Loucy (cell line): ENCODE data around the gene ULK3.

Experiments
- H2AFZ ChIP-seq: fragments of 200-600 bp; sonication (generic); 2 replicates; pipeline ENCODE4 v1.6.0; 2016; ENCODE audit warnings: antibody characterized with exemption, mild to moderate bottlenecking, low read length, moderate library complexity
- H3F3A ChIP-seq: fragments of 200-600 bp; 2 replicates; pipeline ENCODE4 v1.6.0; 2016; ENCODE audit warnings: antibody characterized with exemption, low read depth, mild to moderate bottlenecking
- H3K27me3 ChIP-seq: fragments of 200-600 bp; sonication (generic); 2 replicates; pipeline ENCODE4 v1.6.1; 2014; ENCODE audit warnings: low read length, mild to moderate bottlenecking; ENCODE audit not compliant: insufficient read depth, poor library complexity, severe bottlenecking
- H3K36me3 ChIP-seq: fragments of 200-600 bp; sonication (generic); 2 replicates; pipeline ENCODE4 v1.6.1; 2016; ENCODE audit warnings: low read length; ENCODE audit not compliant: insufficient read depth
- H3K4me1 ChIP-seq: fragments of 200-600 bp; sonication (generic); 2 replicates; pipeline ENCODE4 v1.5.1; 2014; ENCODE audit warnings: low read length, mild to moderate bottlenecking; ENCODE audit not compliant: insufficient read depth, poor library complexity, severe bottlenecking
- H3K4me2 ChIP-seq: fragments of 200-600 bp; sonication (generic); 2 replicates; pipeline ENCODE4 v1.6.0; 2014; ENCODE audit warnings: antibody characterized with exemption, low read length, low read depth, mild to moderate bottlenecking; ENCODE audit not compliant: poor library complexity, severe bottlenecking
- H3K4me3 ChIP-seq: fragments of 200-600 bp; sonication (generic); 2 replicates; pipeline ENCODE4 v1.5.1; 2014; ENCODE audit warnings: low read length, mild to moderate bottlenecking, mixed read lengths; ENCODE audit not compliant: poor library complexity, severe bottlenecking
- H3K79me2 ChIP-seq: fragments of 200-600 bp; sonication (generic); 2 replicates; pipeline ENCODE4 v1.6.1; 2014; ENCODE audit warnings: low read length; ENCODE audit not compliant: insufficient read depth
- H3K9ac ChIP-seq: fragments of 200-600 bp; sonication (generic); 2 replicates; pipeline ENCODE4 v1.6.0; 2014; ENCODE audit warnings: mild to moderate bottlenecking, low read depth, low read length, moderate library complexity; ENCODE audit not compliant: poor library complexity, severe bottlenecking
- H3K9me2 ChIP-seq: fragments of 200-600 bp; sonication (generic); replicated peaks from 2 replicates; pipeline ENCODE4 v1.6.1; 2016; ENCODE audit warnings: low read depth, low read length, mixed read lengths
- H3K9me3 ChIP-seq: fragments of 200-600 bp; sonication (generic); 2 replicates; pipeline ENCODE4 v1.6.1; 2014; ENCODE audit warnings: mild to moderate bottlenecking, antibody characterized with exemption, low read length, low read depth; ENCODE audit not compliant: insufficient read depth
- H4K20me1 ChIP-seq: fragments of 200-600 bp; sonication (generic); 2 replicates; pipeline ENCODE4 v1.6.0; 2014; ENCODE audit warnings: antibody characterized with exemption, low read length, mild to moderate bottlenecking; ENCODE audit not compliant: insufficient read depth, poor library complexity, severe bottlenecking
- CTCF ChIP-seq: fragments of 200-600 bp; sonication (generic); conservative IDR thresholded peaks from 2 replicates; pipeline ENCODE4 v1.5.1; 2014; ENCODE audit warnings: mild to moderate bottlenecking, antibody characterized with exemption, low read length
- EZH2phosphoT487 ChIP-seq: fragments of 200-600 bp; IDR thresholded peaks from 2 replicates; pipeline ENCODE4 v1.6.1; 2018; ENCODE audit warnings: antibody characterized with exemption, mild to moderate bottlenecking, moderate library complexity, borderline replicate concordance

Gene ULK3

GRCh38 chr15:74828835-74829234 is 14.1 kb downstream of the ULK3 start:
- H3K27me3 ChIP-seq = no peaks in the 10 kb centered on the region
- H4K20me1 ChIP-seq = no peaks in the 10 kb centered on the region
- H3K9me3 ChIP-seq = no peaks in the 10 kb centered on the region
- H3K9ac ChIP-seq = no peak overlapping the region
- peaks cover 10% of the 10 kb centered on the region for H3K4me1 ChIP-seq
- TF ChIP-seq CTCF (no peak), EZH2phosphoT487 (no peak)
- no peaks in the 10 kb centered on the region for H3K9me2 ChIP-seq
- H3K36me3 ChIP-seq = no peaks in the 10 kb centered on the region
- no peak overlapping the region for H3K4me2 ChIP-seq
- no peaks in the 10 kb centered on the region for H3K79me2 ChIP-seq
- no peak overlapping the region for H2AFZ ChIP-seq
- no peaks in the 10 kb centered on the region for H3F3A ChIP-seq
- no peak overlapping the region for H3K4me3 ChIP-seq

GRCh38 chr15:74827614-74828013 is 15.3 kb downstream of the ULK3 start:
- H3F3A ChIP-seq = no peaks in the 10 kb centered on the region
- no peak for TF ChIP-seq CTCF
- no peak for TF ChIP-seq EZH2phosphoT487
- H4K20me1 ChIP-seq = no peaks in the 10 kb centered on the region
- no peak overlapping the region for H3K9ac ChIP-seq
- no peak overlapping the region for H3K4me3 ChIP-seq
- no peak overlapping the region for H3K4me2 ChIP-seq
- no peaks in the 10 kb centered on the region for H3K9me2 ChIP-seq
- H3K9me3 ChIP-seq = no peaks in the 10 kb centered on the region
- H3K79me2 ChIP-seq = no peaks in the 10 kb centered on the region
- H3K4me1 ChIP-seq = no peaks in the 10 kb centered on the region
- H3K36me3 ChIP-seq = no peaks in the 10 kb centered on the region
- H3K27me3 ChIP-seq = no peaks in the 10 kb centered on the region
- H2AFZ ChIP-seq = no peak overlapping the region

GRCh38 chr15:74826921-74827320 is 16.0 kb downstream of the ULK3 start:
- Histone ChIP-seq H3K36me3 (no peaks in the 10 kb centered on the region), H3K79me2 (no peaks in the 10 kb centered on the region), H3K9ac (no peak overlapping the region), H3K27me3 (no peaks in the 10 kb centered on the region), H3K4me3 (no peak overlapping the region), H3F3A (no peaks in the 10 kb centered on the region), H3K4me1 (no peaks in the 10 kb centered on the region), H3K9me3 (no peaks in the 10 kb centered on the region), H2AFZ (no peak overlapping the region), H4K20me1 (no peaks in the 10 kb centered on the region), H3K4me2 (no peak overlapping the region), H3K9me2 (no peaks in the 10 kb centered on the region)
- no peak for TF ChIP-seq CTCF
- TF ChIP-seq EZH2phosphoT487 = no peak
